Erythroblast (primary cell): ENCODE measurements around the gene PTPRD.

Experiments used
- GATA1 ChIP-seq: IDR thresholded peaks from 2 replicates; pipeline ENCODE4 v1.6.1; 2011; ENCODE audit warnings: low read depth, mild to moderate bottlenecking, control low read depth, low read length, moderate library complexity
- POLR2A ChIP-seq: IDR thresholded peaks from 2 replicates; pipeline ENCODE4 v1.6.1; 2011; ENCODE audit warnings: mild to moderate bottlenecking, low read length

DNA sequence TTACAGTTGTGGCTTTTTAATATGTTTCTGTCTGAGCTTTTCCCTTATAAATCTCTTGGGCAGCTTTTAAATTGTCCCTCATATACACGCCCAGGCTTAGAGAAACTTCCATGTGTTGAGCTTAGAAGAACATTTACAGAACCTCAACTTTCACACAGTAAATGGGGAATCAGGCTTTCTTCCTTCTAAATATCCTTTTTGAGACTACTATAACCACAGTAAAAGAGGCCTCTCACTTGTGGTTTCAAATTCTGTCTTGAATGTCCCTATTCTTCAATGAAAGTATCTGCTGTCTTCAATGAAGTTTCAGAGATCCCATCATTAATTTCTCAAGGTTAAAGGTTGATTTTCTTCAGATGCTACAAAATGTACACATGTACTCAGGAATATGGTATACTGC is 2224.7 kb downstream of the PTPRD start:
- TF ChIP-seq POLR2A: no peak
- no peak for TF ChIP-seq GATA1
